Hepatocyte (in vitro differentiated cells): ENCODE results near the gene ZP1.

ENCODE experiments used
- CTCF ChIP-seq: fragments of 200-600 bp; sonication (generic); IDR thresholded peaks from 2 replicates; pipeline ENCODE4 v1.5.1; 2016; ENCODE audit warnings: antibody characterized with exemption, mild to moderate bottlenecking; ENCODE audit not compliant: poor library complexity
- EZH2 ChIP-seq: fragments of 200-600 bp; sonication (generic); IDR thresholded peaks from 2 replicates; pipeline ENCODE4 v1.6.1; 2016; ENCODE audit warnings: antibody characterized with exemption, mild to moderate bottlenecking, borderline replicate concordance
- EZH2phosphoT487 ChIP-seq: fragments of 200-600 bp; sonication (generic); IDR thresholded peaks from one replicate; pipeline ENCODE4 v1.6.1; 2018; ENCODE audit warnings: antibody characterized with exemption, mild to moderate bottlenecking, low read depth, moderate library complexity; ENCODE audit not compliant: unreplicated experiment, severe bottlenecking

DNA sequence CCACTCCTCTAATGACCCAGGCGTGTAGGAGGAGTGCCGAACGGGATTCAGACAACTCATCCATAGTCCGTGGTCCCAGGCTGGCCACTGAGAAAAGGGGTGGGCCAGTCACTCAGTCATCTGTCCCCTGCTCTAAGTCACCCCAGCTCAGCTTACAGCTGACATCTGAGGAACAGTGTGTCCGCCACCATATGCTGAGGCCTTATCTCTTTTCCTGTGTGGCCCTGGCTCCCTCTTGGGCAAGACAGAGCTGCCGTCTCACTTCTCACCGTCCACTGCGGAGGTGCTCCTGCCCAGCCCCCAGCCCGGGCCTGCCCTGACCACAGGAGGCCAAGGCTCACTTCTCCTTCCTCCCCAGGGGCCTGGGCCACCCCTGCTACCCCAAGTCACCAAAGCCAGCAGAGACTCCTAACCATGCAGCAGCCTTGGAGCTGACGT, 18.6 kb upstream of the ZP1 start:
- TF ChIP-seq EZH2 (no peak), CTCF (no peak), EZH2phosphoT487 (no peak)
